Immature natural killer cell (primary cell): Measurements from ENCODE around the gene GBX1. TPM values are rescaled to one million over a fixed set of nuclear protein-coding genes. Genes with fewer than 3 reads are reported as not detected.

Experiments
- DNase-seq, 3 donors: peaks; one replicate each; pipeline ENCODE4 v3.0.0; 2022; ENCODE audit warnings: mixed read lengths in 1 of 3
- H3K27ac Mint-ChIP-seq, 6 donors: one replicate each; pipeline ENCODE4 v1.8.0; 2020; ENCODE audit warnings: mixed read lengths in 6 of 6, mild to moderate bottlenecking in 5 of 6, inconsistent platforms in 4 of 6, moderate library complexity in 3 of 6
- H3K27me3 Mint-ChIP-seq, 3 donors: one replicate each; pipeline ENCODE4 v1.8.0; 2020 to 2021; ENCODE audit warnings: low read depth in 3 of 3, mild to moderate bottlenecking in 3 of 3, mixed read lengths in 3 of 3, moderate library complexity in 3 of 3, inconsistent platforms in 1 of 3
- H3K36me3 Mint-ChIP-seq, 3 donors: one replicate each; pipeline ENCODE4 v1.8.0; 2020; ENCODE audit warnings: mixed read lengths in 3 of 3, inconsistent platforms in 2 of 3, mild to moderate bottlenecking in 2 of 3
- H3K4me1 Mint-ChIP-seq, 2 donors: one replicate each; pipeline ENCODE4 v1.8.0; 2020; ENCODE audit warnings: inconsistent platforms in 2 of 2, mild to moderate bottlenecking in 2 of 2, mixed read lengths in 2 of 2, moderate library complexity in 1 of 2
- H3K4me3 Mint-ChIP-seq, 5 donors: one replicate each; pipeline ENCODE4 v1.8.0; 2020; ENCODE audit warnings: mild to moderate bottlenecking in 5 of 5, mixed read lengths in 5 of 5, inconsistent platforms in 3 of 5, moderate library complexity in 3 of 5
- H3K9me3 Mint-ChIP-seq, 6 donors: one replicate each; pipeline ENCODE4 v1.8.0; 2020; ENCODE audit warnings: mild to moderate bottlenecking in 6 of 6, mixed read lengths in 6 of 6, inconsistent platforms in 4 of 6, moderate library complexity in 3 of 6
- polyA plus RNA-seq, 3 donors: library from polyadenylated mRNA; unstranded; fragments of 300-500 nt; fragmentation: Illumina TruSeq; gene quantifications; one replicate each; pipeline ENCODE4 v1.2.3, GENCODE V29; 2021

Gene GBX1
- polyA plus RNA-seq, 3 donors from 2014 or later = not detected

- H3K27me3 Mint-ChIP-seq = peaks cover 11 to 20% (median 20%) of the 10 kb centered on the region in 3 donors
- H3K9me3 Mint-ChIP-seq = no peaks in the 10 kb centered on the region
- H3K27ac Mint-ChIP-seq = no peak overlapping the region
- DNase-seq = peak; percentile 8 to 51 (median 10)
- H3K36me3 Mint-ChIP-seq = peaks cover 0 to 4% (median 0%) of the 10 kb centered on the region in 3 donors
- H3K4me3 Mint-ChIP-seq = no peak overlapping the region
- peaks cover 6 to 9% of the 10 kb centered on the region in 2 donors for H3K4me1 Mint-ChIP-seq
Measured at GRCh38 chr7:151174246-151175046, 7.0 kb upstream of the GBX1 start.

- Mint-ChIP-seq H3K9me3 (no peaks in the 10 kb centered on the region), H3K4me1 (peaks cover 6 to 11% of the 10 kb centered on the region in 2 donors), H3K27ac (no peak overlapping the region), H3K27me3 (peaks cover 14 to 28% (median 22%) of the 10 kb centered on the region in 3 donors), H3K36me3 (peaks cover 0 to 4% (median 0%) of the 10 kb centered on the region in 3 donors), H3K4me3 (no peak overlapping the region)
- DNase-seq = no peak
Measured at GRCh38 chr7:151173386-151174245, 6.1 kb upstream of the GBX1 start.

GRCh38 chr7:151172273-151173141 is 5.0 kb upstream of the GBX1 start:
- Mint-ChIP-seq H3K9me3 (no peaks in the 10 kb centered on the region), H3K4me1 (peaks cover 10 to 17% of the 10 kb centered on the region in 2 donors), H3K27ac (peak overlapping the region in 1 of 6 donors; percentile 16), H3K4me3 (no peak overlapping the region), H3K27me3 (peaks cover 18 to 27% (median 25%) of the 10 kb centered on the region in 3 donors), H3K36me3 (peaks cover 0 to 4% (median 0%) of the 10 kb centered on the region in 3 donors)
- DNase-seq = peak; percentile 75 to 82 (median 79)

GRCh38 chr7:151168787-151169162 is 1.3 kb upstream of the GBX1 start:
- DNase-seq = no peak
- Mint-ChIP-seq H3K4me3 (peak overlapping the region; percentile 44 to 86 (median 74)), H3K9me3 (no peaks in the 10 kb centered on the region), H3K27ac (no peak overlapping the region), H3K36me3 (peaks cover 0 to 4% (median 0%) of the 10 kb centered on the region in 3 donors), H3K27me3 (peaks cover 16 to 31% (median 25%) of the 10 kb centered on the region in 3 donors), H3K4me1 (peaks cover 10 to 17% of the 10 kb centered on the region in 2 donors)

- peak; percentile 48 to 52 (median 50) for DNase-seq
- Mint-ChIP-seq H3K4me3 (peak overlapping the region; percentile 44 to 86 (median 74)), H3K27me3 (peaks cover 16 to 31% (median 25%) of the 10 kb centered on the region in 3 donors), H3K36me3 (peaks cover 0 to 4% (median 0%) of the 10 kb centered on the region in 3 donors), H3K4me1 (peaks cover 8 to 17% of the 10 kb centered on the region in 2 donors), H3K9me3 (no peaks in the 10 kb centered on the region), H3K27ac (no peak overlapping the region)
Measured at GRCh38 chr7:151168003-151168786, 701 bp upstream of the GBX1 start.

GRCh38 chr7:151166629-151167196 is 781 bp downstream of the GBX1 start:
- Mint-ChIP-seq H3K4me1 (peaks cover 4 to 8% of the 10 kb centered on the region in 2 donors), H3K36me3 (no peaks in the 10 kb centered on the region), H3K27me3 (peaks cover 10 to 26% (median 21%) of the 10 kb centered on the region in 3 donors), H3K4me3 (peak overlapping the region; percentile 34 to 75 (median 62)), H3K27ac (no peak overlapping the region), H3K9me3 (no peaks in the 10 kb centered on the region)
- no peak for DNase-seq

- Mint-ChIP-seq H3K27me3 (peaks cover 2 to 4% (median 4%) of the 10 kb centered on the region in 3 donors), H3K4me1 (no peaks in the 10 kb centered on the region), H3K27ac (no peak overlapping the region), H3K9me3 (no peaks in the 10 kb centered on the region), H3K4me3 (no peak overlapping the region), H3K36me3 (no peaks in the 10 kb centered on the region)
- DNase-seq = no peak
Measured at GRCh38 chr7:151161757-151162156, 5.7 kb downstream of the GBX1 start.

- no peak for DNase-seq
- Mint-ChIP-seq H3K27me3 (peaks cover 0 to 10% (median 7%) of the 10 kb centered on the region in 3 donors), H3K4me1 (no peaks in the 10 kb centered on the region), H3K9me3 (no peaks in the 10 kb centered on the region), H3K27ac (no peak overlapping the region), H3K36me3 (no peaks in the 10 kb centered on the region), H3K4me3 (no peak overlapping the region)
Measured at GRCh38 chr7:151157645-151158329, 9.7 kb downstream of the GBX1 start.

GRCh38 chr7:151152643-151153513 is 14.6 kb downstream of the GBX1 start:
- Mint-ChIP-seq H3K4me1 (no peaks in the 10 kb centered on the region), H3K36me3 (no peaks in the 10 kb centered on the region), H3K9me3 (no peaks in the 10 kb centered on the region), H3K4me3 (no peak overlapping the region), H3K27ac (no peak overlapping the region), H3K27me3 (peaks cover 0 to 11% (median 10%) of the 10 kb centered on the region in 3 donors)
- DNase-seq = no peak

- no peak for DNase-seq
- Mint-ChIP-seq H3K36me3 (no peaks in the 10 kb centered on the region), H3K4me1 (no peaks in the 10 kb centered on the region), H3K27me3 (peaks cover 0 to 8% (median 3%) of the 10 kb centered on the region in 3 donors), H3K27ac (no peak overlapping the region), H3K9me3 (no peaks in the 10 kb centered on the region), H3K4me3 (no peak overlapping the region)
Measured at GRCh38 chr7:151150388-151150787, 17.1 kb downstream of the GBX1 start.
